Mesenchymal stem cell (in vitro differentiated cells and primary cell): ENCODE results near the gene JMJD8.

Experiments
- DNase-seq: peaks from one replicate; pipeline ENCODE4 v3.0.0-alpha.2; 2013
- H2AFZ ChIP-seq: one replicate; pipeline ENCODE4 v1.6.1; 2013; ENCODE audit warnings: low read depth, mild to moderate bottlenecking, control low read depth, inconsistent platforms, low read length, moderate library complexity
- H2AK5ac ChIP-seq: 2 replicates; pipeline ENCODE4 v1.6.1; 2013; ENCODE audit warnings: low read length, moderate library complexity, mild to moderate bottlenecking, inconsistent platforms; ENCODE audit not compliant: severe bottlenecking
- H2BK120ac ChIP-seq: one replicate; pipeline ENCODE4 v1.6.1; 2013; ENCODE audit warnings: low read depth, mild to moderate bottlenecking, inconsistent platforms, low read length, moderate library complexity
- H2BK12ac ChIP-seq, 2 experiments: one replicate each; pipeline ENCODE4 v1.6.1; 2013; ENCODE audit warnings: inconsistent platforms in 2 of 2, low read length in 2 of 2, mild to moderate bottlenecking in 2 of 2, moderate library complexity in 2 of 2, control low read depth in 1 of 2
- H2BK15ac ChIP-seq: one replicate; pipeline ENCODE4 v1.6.1; 2013; ENCODE audit warnings: mild to moderate bottlenecking, low read depth, inconsistent platforms; ENCODE audit not compliant: poor library complexity, severe bottlenecking
- H2BK5ac ChIP-seq: 2 replicates; pipeline ENCODE4 v1.6.1; 2013; ENCODE audit warnings: low read depth, mild to moderate bottlenecking, low read length, control low read depth, inconsistent platforms; ENCODE audit not compliant: poor library complexity, severe bottlenecking
- H3K14ac ChIP-seq, 2 experiments: one replicate each; pipeline ENCODE4 v1.6.1; 2013; ENCODE audit warnings: inconsistent platforms in 2 of 2, low read length in 2 of 2, control low read depth in 1 of 2, mild to moderate bottlenecking in 1 of 2, moderate library complexity in 1 of 2
- H3K18ac ChIP-seq, 2 experiments: one replicate each; pipeline ENCODE4 v1.6.1; 2013; ENCODE audit warnings: inconsistent platforms in 2 of 2, low read length in 2 of 2, control low read depth in 1 of 2, low read depth in 1 of 2, mild to moderate bottlenecking in 1 of 2
- H3K23ac ChIP-seq, 2 experiments: one replicate each; pipeline ENCODE4 v1.6.1; 2013; ENCODE audit warnings: inconsistent platforms in 2 of 2, low read length in 2 of 2, mild to moderate bottlenecking in 2 of 2, moderate library complexity in 2 of 2, control low read depth in 1 of 2
- H3K27ac ChIP-seq: 2 replicates; pipeline ENCODE4 v1.5.1; 2013; ENCODE audit warnings: mild to moderate bottlenecking, moderate library complexity, low read length, control low read depth, inconsistent platforms; ENCODE audit not compliant: poor library complexity, severe bottlenecking
- H3K27me3 ChIP-seq, 2 experiments: 2 replicates each; pipeline versions ENCODE4 v1.6.1 to v1.7.0; 2013; ENCODE audit warnings: low read length in 2 of 2, mild to moderate bottlenecking in 2 of 2, moderate library complexity in 2 of 2, control low read depth in 1 of 2, inconsistent platforms in 1 of 2; ENCODE audit not compliant: control insufficient read depth in 1 of 2, insufficient read depth in 1 of 2
- H3K36me3 ChIP-seq, 2 experiments: 2 replicates each; pipeline versions ENCODE4 v1.6.1 to v1.7.0; 2013; ENCODE audit warnings: low read length in 2 of 2, control low read depth in 1 of 2, inconsistent platforms in 1 of 2, low read depth in 1 of 2, mild to moderate bottlenecking in 1 of 2; ENCODE audit not compliant: insufficient read depth in 2 of 2, control insufficient read depth in 1 of 2
- H3K4ac ChIP-seq, 2 experiments: one replicate each; pipeline ENCODE4 v1.6.1; 2013; ENCODE audit warnings: inconsistent platforms in 2 of 2, low read length in 2 of 2, mild to moderate bottlenecking in 2 of 2, moderate library complexity in 2 of 2, control low read depth in 1 of 2, low read depth in 1 of 2
- H3K4me1 ChIP-seq: 2 replicates; pipeline ENCODE4 v1.6.1; 2013; ENCODE audit warnings: low read depth, low read length, control low read depth; ENCODE audit not compliant: control insufficient read depth, insufficient read depth
- H3K4me2 ChIP-seq: 2 replicates; pipeline ENCODE4 v1.6.1; 2013; ENCODE audit warnings: low read length, mild to moderate bottlenecking, inconsistent platforms; ENCODE audit not compliant: poor library complexity, severe bottlenecking
- H3K4me3 ChIP-seq, 2 experiments: 2 replicates each; pipeline versions ENCODE4 v1.5.1 to v1.7.0; 2013; ENCODE audit warnings: low read length in 2 of 2, mild to moderate bottlenecking in 2 of 2, control low read depth in 1 of 2, low read depth in 1 of 2; ENCODE audit not compliant: insufficient read depth in 1 of 2
- H3K79me1 ChIP-seq: replicated peaks from 2 replicates; pipeline ENCODE4 v1.6.1; 2013; ENCODE audit warnings: mild to moderate bottlenecking, control low read depth, low read length, inconsistent platforms; ENCODE audit not compliant: poor library complexity, severe bottlenecking
- H3K9ac ChIP-seq: 2 replicates; pipeline ENCODE4 v1.7.0; 2013; ENCODE audit warnings: mild to moderate bottlenecking, low read length, moderate library complexity
- H3K9me3 ChIP-seq: 2 replicates; pipeline ENCODE4 v1.7.0; 2013; ENCODE audit warnings: mild to moderate bottlenecking, low read length; ENCODE audit not compliant: control insufficient read depth
- H4K8ac ChIP-seq: one replicate; pipeline ENCODE4 v1.6.1; 2013; ENCODE audit warnings: inconsistent platforms, mild to moderate bottlenecking, low read length, moderate library complexity
- H4K91ac ChIP-seq: one replicate; pipeline ENCODE4 v1.6.1; 2013; ENCODE audit warnings: mild to moderate bottlenecking, low read length, inconsistent platforms
- WGBS: methylation state at CpG from one replicate; pipeline ENCODE4 v1.1.7; 2013; ENCODE audit warnings: mixed read lengths; 5-methylcytosine and 5-hydroxymethylcytosine counted together

JMJD8 gene

DNA sequence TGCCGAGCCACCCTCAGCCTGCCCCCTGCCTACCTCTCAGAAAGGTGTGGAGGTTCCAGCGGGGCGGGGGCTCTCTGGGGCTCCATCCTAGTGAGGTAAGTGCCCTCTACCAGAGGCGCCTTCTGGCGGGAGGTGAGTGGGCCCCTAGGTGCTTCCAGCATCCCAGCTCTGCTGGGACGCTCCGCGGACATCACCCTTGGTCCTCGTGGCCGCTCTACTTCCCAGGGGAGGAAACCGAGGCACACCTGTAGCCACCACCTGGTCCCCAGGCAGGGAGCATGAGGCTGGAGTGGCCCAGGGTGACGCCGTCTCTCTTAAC, 41.1 kb downstream of the JMJD8 start:
- Histone ChIP-seq H4K8ac (no peak overlapping the region), H3K4ac (peak overlapping the region in 1 of 2 experiments; percentile 54), H2AK5ac (no peak overlapping the region), H3K14ac (no peak overlapping the region), H3K18ac (peak overlapping the region in 1 of 2 experiments; percentile 80), H3K27ac (no peak overlapping the region), H3K36me3 (peaks cover 0 to 27% of the 10 kb centered on the region in 2 experiments), H3K79me1 (peaks cover 34% of the 10 kb centered on the region), H3K27me3 (no peaks in the 10 kb centered on the region), H3K4me3 (peak overlapping the region in 1 of 2 experiments; percentile 83), H2BK120ac (no peak overlapping the region), H3K9ac (peak overlapping the region; percentile 89), H3K9me3 (no peaks in the 10 kb centered on the region), H2AFZ (no peak overlapping the region), H2BK12ac (no peak overlapping the region), H3K4me1 (peaks cover 53% of the 10 kb centered on the region), H4K91ac (no peak overlapping the region), H3K23ac (no peak overlapping the region), H3K4me2 (peak overlapping the region; percentile 99), H2BK15ac (no peak overlapping the region), H2BK5ac (no peak overlapping the region)
- WGBS: 91% methylated on average over 11 of the region's 13 CpGs
- DNase-seq: no peak

DNA sequence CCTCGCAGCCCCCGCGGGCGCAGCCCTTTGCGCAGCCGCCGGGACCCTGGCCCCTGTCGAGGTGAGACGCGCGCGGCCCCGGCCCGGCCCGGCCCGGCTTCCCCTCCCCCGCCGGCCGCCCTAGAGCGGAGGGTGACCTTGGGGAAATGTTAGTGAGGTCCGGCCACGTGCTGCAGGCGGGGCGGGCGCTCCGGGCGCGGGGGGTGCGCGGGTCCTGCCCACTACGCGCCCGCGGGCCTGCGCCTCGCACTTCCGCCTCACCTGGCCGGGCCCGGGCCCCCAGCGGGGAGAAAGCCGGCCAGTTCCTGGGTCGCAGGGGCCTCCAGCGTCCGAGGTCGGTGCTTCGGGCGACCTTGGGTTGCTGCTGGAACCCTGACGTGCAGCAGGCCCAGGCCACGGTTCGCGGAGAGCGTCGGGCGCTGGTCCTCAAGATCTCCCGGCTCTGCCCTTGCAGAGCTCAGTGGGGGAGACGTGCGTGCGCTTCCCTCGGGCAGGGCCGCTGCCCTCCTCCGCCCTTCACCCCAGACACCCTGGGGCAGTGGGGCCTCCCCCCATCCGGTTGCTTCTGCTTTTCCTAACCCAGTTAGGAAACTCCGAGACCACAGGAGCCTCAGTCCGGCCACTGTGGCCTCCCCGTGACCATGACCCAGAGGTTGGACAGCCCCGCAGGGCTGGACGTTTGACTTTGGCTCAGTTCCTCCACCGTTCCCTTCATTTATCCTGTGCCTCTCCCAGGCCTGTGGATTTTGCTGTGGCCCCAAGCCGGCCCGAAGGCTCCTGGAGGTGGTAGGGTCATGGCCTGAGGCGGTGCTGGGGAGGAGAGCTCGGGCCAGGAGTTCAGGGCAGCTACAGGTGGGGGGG, 41.7 kb downstream of the JMJD8 start:
- H3K4me2 ChIP-seq: peak overlapping the region; percentile 99
- WGBS: 12% methylated on average over 53 of the region's 72 CpGs

DNA sequence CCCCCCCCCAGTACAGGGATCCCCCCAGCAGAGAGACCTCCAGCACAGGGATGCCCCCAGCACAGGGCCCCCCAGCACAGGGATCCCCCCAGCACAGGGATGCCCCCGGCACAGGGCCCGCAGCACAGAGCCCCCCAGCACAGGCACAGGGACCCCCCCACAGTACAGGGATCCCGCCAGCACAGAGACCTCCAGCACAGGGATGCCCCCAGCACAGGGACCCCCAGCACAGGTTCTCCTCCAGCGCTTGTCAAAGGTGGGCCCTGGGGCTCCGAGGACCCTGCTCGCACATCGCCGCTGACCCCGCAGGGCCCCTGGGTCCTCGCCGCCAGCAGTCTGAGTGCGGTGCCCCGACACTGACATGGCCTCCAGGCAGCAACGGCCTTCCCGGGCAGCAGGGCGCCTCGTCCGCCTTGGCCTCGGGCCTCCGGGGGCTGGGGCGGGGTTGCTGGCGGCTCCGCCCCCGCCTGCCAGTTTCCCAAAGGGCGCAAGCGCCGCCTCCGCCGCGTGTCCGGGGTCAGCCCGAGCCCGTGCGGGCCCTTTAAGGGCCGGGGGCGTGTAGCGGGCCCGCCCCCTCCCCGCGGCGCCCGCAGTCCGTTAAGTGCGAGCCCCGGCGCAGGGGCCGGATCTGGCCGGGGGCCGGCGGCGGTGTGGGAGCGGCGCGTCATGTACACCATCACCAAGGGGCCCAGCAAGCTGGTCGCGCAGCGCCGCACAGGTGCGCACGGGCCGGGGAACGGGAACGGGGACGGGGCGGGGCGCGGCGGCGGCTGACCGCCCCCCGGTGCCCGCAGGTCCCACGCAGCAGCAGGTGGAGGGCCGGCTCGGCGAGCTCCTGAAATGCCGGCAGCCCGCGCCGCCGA, 42.6 kb downstream of the JMJD8 start, which contains the start of gene MCRIP2:
TSS of gene MCRIP2 (plus strand) at position 503 of the 863 bp plus-strand sequence. CDS start at position 667, 164 bp downstream.
- Histone ChIP-seq H2BK5ac (peak within 1 kb of the TSS; percentile 49), H4K91ac (peak within 1 kb of the TSS; percentile 70), H3K9ac (peak within 1 kb of the TSS; percentile 89), H3K9me3 (no peaks in the 10 kb centered on the region), H2AFZ (peak within 1 kb of the TSS; percentile 70), H3K4me1 (peaks cover 49% of the 10 kb centered on the region), H3K36me3 (peaks cover 0 to 14% of the 10 kb centered on the region in 2 experiments), H3K27ac (no peak within 1 kb of the TSS), H3K4ac (peak within 1 kb of the TSS; percentile 83 to 87), H3K79me1 (peaks cover 27% of the 10 kb centered on the region), H4K8ac (peak within 1 kb of the TSS; percentile 99), H3K4me2 (peak within 1 kb of the TSS; percentile 99), H3K14ac (peak within 1 kb of the TSS; percentile 90 to 99), H3K18ac (peak within 1 kb of the TSS; percentile 88 to 98), H3K4me3 (peak within 1 kb of the TSS; percentile 71 to 83), H3K23ac (peak within 1 kb of the TSS in 1 of 2 experiments; percentile 83), H2BK120ac (peak within 1 kb of the TSS; percentile 94), H3K27me3 (no peaks in the 10 kb centered on the region), H2AK5ac (no peak within 1 kb of the TSS), H2BK12ac (peak within 1 kb of the TSS; percentile 18 to 84), H2BK15ac (peak within 1 kb of the TSS; percentile 90)
- DNase-seq: peak; percentile 69
- WGBS: 2% methylated on average over 61 of the region's 81 CpGs

More for the DNA sequence above, 41.7 kb downstream of the JMJD8 start:
- Histone ChIP-seq H4K91ac (peak overlapping the region; percentile 70), H3K14ac (peak overlapping the region in 1 of 2 experiments; percentile 88), H3K4me1 (peaks cover 50% of the 10 kb centered on the region), H2BK5ac (no peak overlapping the region), H2BK12ac (peak overlapping the region in 1 of 2 experiments; percentile 84), H2AFZ (peak overlapping the region; percentile 46), H3K79me1 (peaks cover 30% of the 10 kb centered on the region), H3K4me3 (peak overlapping the region; percentile 71 to 83), H3K27ac (no peak overlapping the region), H3K4ac (peak overlapping the region; percentile 54 to 83), H2AK5ac (no peak overlapping the region), H3K27me3 (no peaks in the 10 kb centered on the region), H4K8ac (peak overlapping the region; percentile 89), H3K18ac (peak overlapping the region; percentile 76 to 80), H3K23ac (peak overlapping the region in 1 of 2 experiments; percentile 83), H3K9ac (peak overlapping the region; percentile 89), H2BK120ac (peak overlapping the region; percentile 84), H2BK15ac (peak overlapping the region; percentile 89), H3K9me3 (no peaks in the 10 kb centered on the region), H3K36me3 (peaks cover 0 to 23% of the 10 kb centered on the region in 2 experiments)
- DNase-seq: peak; percentile 49
